ENCODE data around the gene EML6. TPM values are rescaled to one million over a fixed set of nuclear protein-coding genes. Genes with fewer than 3 reads are reported as not detected.

The EML6 gene
- total RNA-seq, 3 donors from 2014 or later (not counting 1 experiment from before 2014, with no cell fraction given): 1.7 to 3.2 (median 2.4) TPM

DNA sequence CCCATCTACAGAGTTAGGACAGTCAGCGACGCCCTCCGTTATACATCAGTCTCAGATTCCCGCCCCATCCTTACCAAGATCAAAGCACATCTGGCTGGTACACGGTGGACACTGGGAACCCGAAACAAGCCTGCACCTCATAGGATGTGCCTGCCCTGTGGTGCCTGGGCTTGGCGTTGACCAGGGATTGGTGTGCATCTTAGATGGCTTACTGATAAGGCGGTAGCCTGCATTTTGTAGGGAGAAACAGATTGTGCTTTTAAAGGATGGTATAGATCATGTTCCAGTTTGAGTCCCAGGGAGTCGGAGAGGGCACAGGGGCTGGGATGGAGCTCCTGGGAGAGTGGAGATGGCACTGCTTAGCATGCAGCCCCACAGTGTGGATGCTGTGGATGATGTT, 108.0 kb downstream of the EML6 start:
- H3K9me3 ChIP-seq (ENCODE audit: control insufficient read depth, insufficient read depth, low read length): no peaks in the 10 kb centered on the region
- Mint-ChIP-seq H3K36me3 (no peaks in the 10 kb centered on the region), H3K4me3 (no peak overlapping the region), H3K27me3 (ENCODE audit: low read depth in 2 of 2) (peaks cover 0 to 3% of the 10 kb centered on the region in 2 donors), H3K9me3 (no peaks in the 10 kb centered on the region), H3K27ac (no peak overlapping the region), H3K4me1 (no peaks in the 10 kb centered on the region)
- no peak for TF ChIP-seq CTCF (IDR thresholded peaks at IDR 0.05)
- no peaks in the 10 kb centered on the region for H3K4me1 ChIP-seq (ENCODE audit: control insufficient read depth, insufficient read depth, low read length)
- DNase-seq (no peak), ATAC-seq (no peak)
- H3K27me3 ChIP-seq (ENCODE audit: control insufficient read depth, insufficient read depth, low read length): no peaks in the 10 kb centered on the region
- intact Hi-C loops (cut with micrococcal nuclease): loop anchor here (10.0 kb wide), 1 partner anchor 167 kb away; no protein-coding TSS in a partner anchor
- no peak overlapping the region for H3K27ac ChIP-seq (ENCODE audit: low read length)
- H3K4me3 ChIP-seq (ENCODE audit: low read length): no peak overlapping the region
- 91% methylated on average over 9 of the region's 9 CpGs for WGBS (ENCODE audit: insufficient coverage)
- no peaks in the 10 kb centered on the region for H3K36me3 ChIP-seq (ENCODE audit: control insufficient read depth, insufficient read depth, low read length)

GRCh38 chr2:54834721-54835120, 111.3 kb downstream of the EML6 start:
- Mint-ChIP-seq H3K4me3 (no peak overlapping the region), H3K27me3 (ENCODE audit: low read depth in 2 of 2) (peaks cover 0 to 3% of the 10 kb centered on the region in 2 donors), H3K4me1 (no peaks in the 10 kb centered on the region), H3K36me3 (no peaks in the 10 kb centered on the region), H3K9me3 (no peaks in the 10 kb centered on the region), H3K27ac (no peak overlapping the region)
- TF ChIP-seq CTCF (IDR thresholded peaks at IDR 0.05): no peak
- intact Hi-C loops (cut with micrococcal nuclease): loop anchor here (10.0 kb wide), 1 partner anchor 170 kb away; no protein-coding TSS in a partner anchor
- 98% methylated on average over 5 of the region's 5 CpGs for WGBS (ENCODE audit: insufficient coverage)
- Histone ChIP-seq H3K36me3 (ENCODE audit: control insufficient read depth, insufficient read depth, low read length) (no peaks in the 10 kb centered on the region), H3K27me3 (ENCODE audit: control insufficient read depth, insufficient read depth, low read length) (no peaks in the 10 kb centered on the region), H3K4me1 (ENCODE audit: control insufficient read depth, insufficient read depth, low read length) (no peaks in the 10 kb centered on the region), H3K4me3 (ENCODE audit: low read length) (no peak overlapping the region), H3K27ac (ENCODE audit: low read length) (no peak overlapping the region), H3K9me3 (ENCODE audit: control insufficient read depth, insufficient read depth, low read length) (no peaks in the 10 kb centered on the region)
- ATAC-seq: no peak
- DNase-seq: no peak

DNA sequence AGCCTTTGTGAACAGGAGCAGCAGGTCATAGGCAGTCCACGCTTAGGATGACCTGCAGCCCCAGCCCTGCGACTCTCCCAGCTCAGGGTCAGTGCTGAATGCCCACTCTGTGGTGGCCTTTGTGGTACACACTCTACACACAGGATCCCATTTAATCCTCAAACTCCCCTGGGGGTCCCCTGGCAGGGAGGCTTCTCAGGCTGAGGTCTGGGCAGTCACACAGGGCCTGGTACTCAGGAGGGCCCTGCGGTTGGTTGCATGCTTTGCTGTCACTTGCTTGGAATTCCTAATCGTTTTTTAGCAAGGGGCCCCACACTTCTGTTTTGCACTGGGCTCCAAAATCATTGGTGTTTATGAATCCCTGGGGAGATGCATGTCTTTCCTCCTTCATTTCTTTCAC, 113.0 kb downstream of the EML6 start:
- H3K9me3 ChIP-seq (ENCODE audit: control insufficient read depth, insufficient read depth, low read length): no peaks in the 10 kb centered on the region
- H3K27me3 ChIP-seq (ENCODE audit: control insufficient read depth, insufficient read depth, low read length): no peaks in the 10 kb centered on the region
- ATAC-seq (no peak), DNase-seq (no peak)
- Mint-ChIP-seq H3K4me1 (no peaks in the 10 kb centered on the region), H3K36me3 (no peaks in the 10 kb centered on the region), H3K27ac (no peak overlapping the region), H3K27me3 (ENCODE audit: low read depth in 2 of 2) (peaks cover 0 to 3% of the 10 kb centered on the region in 2 donors), H3K9me3 (no peaks in the 10 kb centered on the region), H3K4me3 (no peak overlapping the region)
- H3K36me3 ChIP-seq (ENCODE audit: control insufficient read depth, insufficient read depth, low read length): no peaks in the 10 kb centered on the region
- no peak overlapping the region for H3K4me3 ChIP-seq (ENCODE audit: low read length)
- no peak overlapping the region for H3K27ac ChIP-seq (ENCODE audit: low read length)
- intact Hi-C loops (cut with micrococcal nuclease): loop anchor here (10.0 kb wide), 1 partner anchor 172 kb away; no protein-coding TSS in a partner anchor
- no peak for TF ChIP-seq CTCF (IDR thresholded peaks at IDR 0.05)
- 78% methylated on average over 4 of the region's 4 CpGs for WGBS (ENCODE audit: insufficient coverage)
- no peaks in the 10 kb centered on the region for H3K4me1 ChIP-seq (ENCODE audit: control insufficient read depth, insufficient read depth, low read length)

DNA sequence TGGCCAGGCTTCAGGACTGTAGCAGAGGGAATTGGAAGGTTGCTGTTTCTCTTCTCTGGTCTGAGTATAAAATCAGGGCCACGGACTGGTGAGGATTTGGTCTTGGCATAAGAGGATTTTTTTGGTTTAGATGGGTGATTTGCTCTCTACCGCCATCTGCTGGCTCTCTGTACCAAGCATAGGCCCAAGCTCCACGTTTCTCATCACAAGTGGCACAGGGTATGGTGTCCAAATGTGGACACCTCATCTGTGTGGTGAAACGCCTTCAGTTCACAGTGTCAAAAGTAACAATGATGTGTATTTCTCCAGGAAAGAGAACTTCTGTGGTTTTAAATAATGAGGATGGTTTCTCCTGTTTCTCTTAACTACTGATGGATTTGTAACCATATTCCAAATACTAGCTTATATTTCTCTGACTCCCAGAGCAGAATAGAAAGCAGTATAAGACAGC, 115.1 kb downstream of the EML6 start:
- H3K36me3 ChIP-seq (ENCODE audit: control insufficient read depth, insufficient read depth, low read length): no peaks in the 10 kb centered on the region
- no peak overlapping the region for H3K4me3 Mint-ChIP-seq
- TF ChIP-seq CTCF (IDR thresholded peaks at IDR 0.05): peak; percentile 92
- DNase-seq: peak; percentile 49 to 84
- H3K4me1 Mint-ChIP-seq: no peaks in the 10 kb centered on the region
- H3K27ac ChIP-seq (ENCODE audit: low read length): no peak overlapping the region
- 12% methylated on average over 4 of the region's 4 CpGs for WGBS (ENCODE audit: insufficient coverage)
- H3K9me3 Mint-ChIP-seq: no peaks in the 10 kb centered on the region
- no peak overlapping the region for H3K4me3 ChIP-seq (ENCODE audit: low read length)
- H3K27me3 Mint-ChIP-seq (ENCODE audit: low read depth in 2 of 2): peaks cover 0 to 3% of the 10 kb centered on the region in 2 donors
- H3K4me1 ChIP-seq (ENCODE audit: control insufficient read depth, insufficient read depth, low read length): no peaks in the 10 kb centered on the region
- H3K27ac Mint-ChIP-seq: no peak overlapping the region
- ATAC-seq: peak; percentile 74 to 88 (median 86)
- H3K27me3 ChIP-seq (ENCODE audit: control insufficient read depth, insufficient read depth, low read length): no peaks in the 10 kb centered on the region
- H3K9me3 ChIP-seq (ENCODE audit: control insufficient read depth, insufficient read depth, low read length): no peaks in the 10 kb centered on the region
- no peaks in the 10 kb centered on the region for H3K36me3 Mint-ChIP-seq
- intact Hi-C loops (cut with micrococcal nuclease): loop anchor here (1.0 to 10.0 kb wide), 2 partner anchors 174 to 316 kb away; no protein-coding TSS in a partner anchor
